HCT116 (cell line): ENCODE measurements around the gene KCNK18. TPM values are rescaled to one million over a fixed set of nuclear protein-coding genes. Genes with fewer than 3 reads are reported as not detected.

Experiments
- ATAC-seq: fragments of 200-7000 bp; cut with Tn5 transposase; 2 replicates; pipeline ENCODE4 v1.9.1; 2020; ENCODE audit warnings: mild to moderate bottlenecking, moderate library complexity
- BruUV-seq: library from RNA; stranded (reverse); fragments of 400-500 nt; replicated peaks from 2 replicates; lab custom pipeline; 2021; lab: Mats Ljungman, UMichigan
- CTCF ChIA-PET: fragments of 300-600 bp; sonication (Branson Sonifier 250); formaldehyde crosslinking; loops from one replicate; lab custom pipeline; 2021; ENCODE audit warnings: antibody characterized with exemption; lab: Charles Lee
- POLR2A ChIA-PET: fragments of 300-600, 350-600 bp; sonication (Branson Sonifier 250); formaldehyde crosslinking; loops from one replicate; lab custom pipeline; 2021; ENCODE audit warnings: antibody characterized with exemption; lab: Charles Lee
- RAD21 ChIA-PET, 2 experiments: fragments of 300-600 bp; sonication (Branson Sonifier 250); formaldehyde crosslinking; loops; one replicate each; lab custom pipeline; 2023; ENCODE audit warnings: low total read pairs in 2 of 2; ENCODE audit not compliant: uncharacterized antibody in 2 of 2, unreplicated experiment in 2 of 2, low non-redundant PET in 1 of 2; lab: Charles Lee
- DNase-seq: peaks from one replicate; pipeline ENCODE4 v3.0.0-alpha.2; 2010; ENCODE audit warnings: low read depth, low spot score
- H2AFZ ChIP-seq: fragments of 200-600 bp; shearing (Covaris generic), sonication (generic); 2 replicates; pipeline ENCODE4 v1.6.1; 2017; ENCODE audit warnings: low read depth, mixed run types, mixed read lengths, antibody characterized with exemption, low read length; ENCODE audit not compliant: poor library complexity, severe bottlenecking
- H3K27ac ChIP-seq: 2 replicates; pipeline ENCODE4 v1.5.1; 2012; ENCODE audit warnings: low read depth, low read length
- H3K27me3 ChIP-seq: fragments of 200-600 bp; sonication (generic); 2 replicates; pipeline ENCODE4 v1.6.1; 2016; ENCODE audit warnings: mixed run types, low read length, mixed read lengths; ENCODE audit not compliant: insufficient read depth
- H3K36me3 ChIP-seq, 2 experiments: fragments of 200-500 bp in 1 of 2; fragments of 200-600 bp in 1 of 2; sonication (Bioruptor generic) in 1 of 2; sonication (generic) in 1 of 2; 2 replicates each; pipeline versions ENCODE4 v1.5.1 to v1.6.1; 2014 to 2016; ENCODE audit warnings: low read length in 2 of 2, inconsistent platforms in 1 of 2, mixed read lengths in 1 of 2, mixed run types in 1 of 2; ENCODE audit not compliant: insufficient read depth in 2 of 2, control insufficient read depth in 1 of 2
- H3K4me1 ChIP-seq, 2 experiments: fragments of 200-600 bp in 1 of 2; sonication (generic) in 1 of 2; 2 replicates each; pipeline versions ENCODE4 v1.5.1 to v1.6.1; 2012 to 2017; ENCODE audit warnings: low read length in 2 of 2, inconsistent platforms in 1 of 2, mild to moderate bottlenecking in 1 of 2, mixed read lengths in 1 of 2, mixed run types in 1 of 2, moderate library complexity in 1 of 2; ENCODE audit not compliant: insufficient read depth in 2 of 2, control insufficient read depth in 1 of 2
- H3K4me2 ChIP-seq: fragments of 200-600 bp; sonication (generic); 2 replicates; pipeline ENCODE4 v1.6.1; 2017; ENCODE audit warnings: mixed run types, low read length, mixed read lengths
- H3K4me3 ChIP-seq, 2 experiments: fragments of 200-600 bp in 1 of 2; sonication (generic) in 1 of 2; replicated peaks in 1 of 2; 2 replicates each; pipeline ENCODE4 v1.5.1; 2011 to 2016; ENCODE audit warnings: low read length in 2 of 2, control low read depth in 1 of 2, low read depth in 1 of 2, mild to moderate bottlenecking in 1 of 2, mixed read lengths in 1 of 2, mixed run types in 1 of 2
- H3K79me2 ChIP-seq: fragments of 200-600 bp; sonication (generic); 2 replicates; pipeline ENCODE4 v1.6.1; 2017; ENCODE audit warnings: mild to moderate bottlenecking, mixed run types, low read length, moderate library complexity, mixed read lengths; ENCODE audit not compliant: insufficient read depth
- H3K9ac ChIP-seq: fragments of 200-600 bp; sonication (generic); 2 replicates; pipeline ENCODE4 v1.6.1; 2016; ENCODE audit warnings: low read length, mixed read lengths
- H3K9me2 ChIP-seq: fragments of 200-600 bp; sonication (generic), shearing (Covaris generic); 2 replicates; pipeline ENCODE4 v1.6.1; 2017; ENCODE audit warnings: mixed run types, mild to moderate bottlenecking, moderate library complexity; ENCODE audit not compliant: insufficient read depth
- H3K9me3 ChIP-seq, 2 experiments: fragments of 200-500 bp in 1 of 2; fragments of 200-600 bp in 1 of 2; sonication (Bioruptor generic) in 1 of 2; sonication (generic) in 1 of 2; 2 replicates each; pipeline ENCODE4 v1.6.1; 2014 to 2017; ENCODE audit warnings: low read length in 2 of 2, mixed read lengths in 2 of 2, inconsistent platforms in 1 of 2, low read depth in 1 of 2, mild to moderate bottlenecking in 1 of 2, mixed run types in 1 of 2, moderate library complexity in 1 of 2; ENCODE audit not compliant: control insufficient read depth in 1 of 2, insufficient read depth in 1 of 2
- H4K20me1 ChIP-seq: fragments of 200-600 bp; sonication (generic), shearing (Covaris generic); 2 replicates; pipeline ENCODE4 v1.6.1; 2017; ENCODE audit warnings: mixed run types, mild to moderate bottlenecking, moderate library complexity; ENCODE audit not compliant: insufficient read depth
- CBX3 ChIP-seq: IDR thresholded peaks from 2 replicates; pipeline ENCODE4 v1.6.1; 2012; ENCODE audit warnings: low read depth
- CTCF ChIP-seq, 3 experiments: fragments of 200-600 bp in 1 of 3; sonication (generic) in 1 of 3; IDR thresholded peaks in 2 of 3; conservative IDR thresholded peaks in 1 of 3; 2 replicates each; pipeline ENCODE4 v1.5.1; 2012 to 2017; ENCODE audit warnings: low read depth in 2 of 3, low read length in 2 of 3, antibody characterized with exemption in 1 of 3, borderline replicate concordance in 1 of 3, control low read depth in 1 of 3, mild to moderate bottlenecking in 1 of 3, mixed read lengths in 1 of 3, mixed run types in 1 of 3, moderate library complexity in 1 of 3; ENCODE audit not compliant: insufficient read depth in 1 of 3
- JUND ChIP-seq: IDR thresholded peaks from 2 replicates; pipeline ENCODE4 v1.6.1; 2012
- RAD21 ChIP-seq: IDR thresholded peaks from 2 replicates; pipeline ENCODE4 v1.6.1; 2012; ENCODE audit warnings: low read depth, mild to moderate bottlenecking
- TCF7L2 ChIP-seq: IDR thresholded peaks from 2 replicates; pipeline ENCODE4 v1.7.0; 2011; ENCODE audit warnings: borderline replicate concordance, inconsistent platforms; ENCODE audit not compliant: insufficient read depth, insufficient read length; ENCODE audit errors: extremely low read depth
- YY1 ChIP-seq: IDR thresholded peaks from 2 replicates; pipeline ENCODE4 v1.6.1; 2011; ENCODE audit warnings: low read length, low read depth, moderate library complexity, mild to moderate bottlenecking; ENCODE audit not compliant: insufficient replicate concordance; ENCODE audit errors: extremely low read depth
- ZNF274 ChIP-seq: fragments of 200-500 bp; sonication (Bioruptor generic); IDR thresholded peaks from 2 replicates; pipeline ENCODE4 v1.6.1; 2014; ENCODE audit warnings: mild to moderate bottlenecking, low read depth, low read length, inconsistent platforms
- intact Hi-C: fragments of 100-400 bp; cut with micrococcal nuclease; formaldehyde crosslinking; loops from 2 replicates; pipeline ENCODE4 v1.10.0; 2022
- total RNA-seq: library from RNA; stranded (reverse); gene quantifications from one replicate; pipeline ENCODE4 v1.2.1, GENCODE V29; 2021; ENCODE audit not compliant: unreplicated experiment
- TF ChIP-seq, protein P1 (sequence below): IDR thresholded peaks from 2 replicates; pipeline ENCODE4 v1.6.1; 2011; ENCODE audit warnings: mild to moderate bottlenecking, low read length, moderate library complexity; ENCODE audit not compliant: insufficient replicate concordance; ENCODE audit errors: extremely low read depth

KCNK18 gene
- total RNA-seq, 1 experiment from 2014 or later: not detected

DNA sequence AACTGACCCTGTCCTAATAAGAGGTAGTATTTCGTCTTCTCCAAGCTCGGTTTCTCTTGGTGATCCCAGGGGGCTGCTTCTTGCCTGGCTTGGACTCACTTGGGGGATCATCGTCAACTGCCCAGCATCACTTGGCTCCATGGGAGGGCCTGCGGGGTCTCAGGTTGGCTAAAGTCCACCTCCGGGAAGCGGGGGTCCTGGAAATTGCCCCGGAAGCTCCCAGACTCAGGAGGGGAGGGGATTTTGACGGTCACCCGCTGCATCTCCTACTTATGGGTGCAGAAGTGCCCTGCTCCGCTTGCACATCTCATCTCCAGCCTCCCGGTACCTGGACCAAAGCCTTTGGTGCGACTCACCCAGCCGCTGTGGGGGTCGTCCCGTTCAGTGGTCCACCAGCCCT, 18.7 kb downstream of the KCNK18 start:
- CTCF ChIA-PET: interaction anchor here (0.6 to 5.0 kb wide), 40 partner anchors 8 to 1993 kb away, joined by 3 to 120 read pairs (median 5); no protein-coding TSS in a partner anchor
- no peaks in the 10 kb centered on the region for H3K36me3 ChIP-seq
- BruUV-seq: no TSS peak
- POLR2A ChIA-PET: no interaction called here
- H3K79me2 ChIP-seq: no peaks in the 10 kb centered on the region
- H3K27me3 ChIP-seq: peaks cover 9% of the 10 kb centered on the region; the same call in 1 of the 2 replicates
- ATAC-seq: no peak
- intact Hi-C loops: loop anchor here (1.0 kb wide), 3 partner anchors 104 to 1025 kb away; no protein-coding TSS in a partner anchor
- H3K4me2 ChIP-seq: peak overlapping the region; percentile 63
- peak overlapping the region; percentile 91 for H2AFZ ChIP-seq
- no peaks in the 10 kb centered on the region for H4K20me1 ChIP-seq
- no peak overlapping the region for H3K27ac ChIP-seq
- TF ChIP-seq CBX3: no peak
- TF ChIP-seq, all 23 proteins: peak for 0
- RAD21 ChIA-PET: interaction anchor here (0.9 to 2.2 kb wide), 8 partner anchors 41 to 264 kb away, joined by 3 to 15 read pairs (median 4); no protein-coding TSS in a partner anchor
- DNase-seq: no peak
- no peaks in the 10 kb centered on the region for H3K9me3 ChIP-seq
- H3K9me2 ChIP-seq: no peaks in the 10 kb centered on the region
- peaks cover 0 to 14% of the 10 kb centered on the region in 2 experiments; a peak in 2 of 4 replicates for H3K4me1 ChIP-seq
- no peak overlapping the region for H3K9ac ChIP-seq
- peak overlapping the region; percentile 19 to 27; a peak in 2 of 4 replicates for H3K4me3 ChIP-seq

GRCh38 chr10:117216611-117217195, 19.4 kb downstream of the KCNK18 start:
- no peaks in the 10 kb centered on the region for H4K20me1 ChIP-seq
- no TSS peak for BruUV-seq
- peak; percentile 54 for DNase-seq
- H3K79me2 ChIP-seq: no peaks in the 10 kb centered on the region
- ChIA-PET CTCF (interaction anchor here (0.6 to 5.0 kb wide), 41 partner anchors 8 to 1992 kb away, joined by 3 to 120 read pairs (median 5); no protein-coding TSS in a partner anchor), POLR2A (no interaction called here), RAD21 (interaction anchor here (0.7 to 2.2 kb wide), 9 partner anchors 24 to 263 kb away, joined by 3 to 15 read pairs (median 4); no protein-coding TSS in a partner anchor)
- H3K27me3 ChIP-seq: peaks cover 6% of the 10 kb centered on the region; the same call in 1 of the 2 replicates
- peak overlapping the region; percentile 6; the same call in 1 of the 2 replicates for H3K27ac ChIP-seq
- H3K4me2 ChIP-seq: peak overlapping the region; percentile 63
- TF ChIP-seq RAD21 (peak; percentile 99), TCF7L2 (no peak), CTCF (IDR thresholded peaks at IDR 0.05 in 2 of 3, conservative IDR thresholded peaks at IDR 0.05 in 1 of 3; ENCODE audit: borderline replicate concordance in 1 of 3, insufficient read depth in 1 of 3, low read depth in 2 of 3, low read length in 2 of 3) (peak; percentile 100), ZNF274 (no peak), YY1 (peak; percentile 53), CBX3 (no peak), JUND (no peak)
- TF ChIP-seq, protein P1, sequence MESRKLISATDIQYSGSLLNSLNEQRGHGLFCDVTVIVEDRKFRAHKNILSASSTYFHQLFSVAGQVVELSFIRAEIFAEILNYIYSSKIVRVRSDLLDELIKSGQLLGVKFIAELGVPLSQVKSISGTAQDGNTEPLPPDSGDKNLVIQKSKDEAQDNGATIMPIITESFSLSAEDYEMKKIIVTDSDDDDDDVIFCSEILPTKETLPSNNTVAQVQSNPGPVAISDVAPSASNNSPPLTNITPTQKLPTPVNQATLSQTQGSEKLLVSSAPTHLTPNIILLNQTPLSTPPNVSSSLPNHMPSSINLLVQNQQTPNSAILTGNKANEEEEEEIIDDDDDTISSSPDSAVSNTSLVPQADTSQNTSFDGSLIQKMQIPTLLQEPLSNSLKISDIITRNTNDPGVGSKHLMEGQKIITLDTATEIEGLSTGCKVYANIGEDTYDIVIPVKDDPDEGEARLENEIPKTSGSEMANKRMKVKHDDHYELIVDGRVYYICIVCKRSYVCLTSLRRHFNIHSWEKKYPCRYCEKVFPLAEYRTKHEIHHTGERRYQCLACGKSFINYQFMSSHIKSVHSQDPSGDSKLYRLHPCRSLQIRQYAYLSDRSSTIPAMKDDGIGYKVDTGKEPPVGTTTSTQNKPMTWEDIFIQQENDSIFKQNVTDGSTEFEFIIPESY: peak; percentile 76
- ATAC-seq: peak; percentile 84
- peak overlapping the region; percentile 91 for H2AFZ ChIP-seq
- H3K4me3 ChIP-seq: peak overlapping the region; percentile 19 to 27
- H3K9me3 ChIP-seq: no peaks in the 10 kb centered on the region
- no peaks in the 10 kb centered on the region for H3K9me2 ChIP-seq
- no peaks in the 10 kb centered on the region for H3K36me3 ChIP-seq
- intact Hi-C loops: loop anchor here (1.0 kb wide), 3 partner anchors 104 to 1025 kb away; no protein-coding TSS in a partner anchor
- no peak overlapping the region for H3K9ac ChIP-seq
- H3K4me1 ChIP-seq: peaks cover 2 to 21% of the 10 kb centered on the region in 2 experiments; a peak in 2 of 4 replicates
